GM19193 (cell line): ENCODE results near the gene KDM4B.

Source experiments
- POLR2A ChIP-seq: IDR thresholded peaks from 4 replicates; pipeline ENCODE4 v1.6.1; 2011; ENCODE audit not compliant: insufficient read depth, insufficient read length; ENCODE audit errors: extremely low read depth

The KDM4B gene

GRCh38 chr19:5046339-5047039 lies 77.6 kb downstream of the KDM4B start:
- TF ChIP-seq POLR2A, result no peak

GRCh38 chr19:5047251-5047935 lies 78.5 kb downstream of the KDM4B start:
- TF ChIP-seq POLR2A, result no peak

GRCh38 chr19:5048091-5048726 lies 79.3 kb downstream of the KDM4B start:
- TF ChIP-seq POLR2A, result no peak

- no peak for TF ChIP-seq POLR2A
These were observed 80.0 kb downstream of the KDM4B start for GRCh38 chr19:5048727-5049553.

- TF ChIP-seq POLR2A, result no peak
These were observed 80.6 kb downstream of the KDM4B start for GRCh38 chr19:5049561-5049960.

- TF ChIP-seq POLR2A, result no peak
These were observed 81.2 kb downstream of the KDM4B start for GRCh38 chr19:5050067-5050656.

GRCh38 chr19:5050905-5051304 lies 82.0 kb downstream of the KDM4B start:
- TF ChIP-seq POLR2A, result no peak

- TF ChIP-seq POLR2A, result no peak
These were observed 82.7 kb downstream of the KDM4B start for GRCh38 chr19:5051619-5052018.

GRCh38 chr19:5052515-5052914 lies 83.6 kb downstream of the KDM4B start:
- TF ChIP-seq POLR2A, result no peak

GRCh38 chr19:5052945-5053485 lies 84.1 kb downstream of the KDM4B start:
- TF ChIP-seq POLR2A, result no peak

GRCh38 chr19:5053661-5054060 lies 84.7 kb downstream of the KDM4B start:
- no peak for TF ChIP-seq POLR2A

GRCh38 chr19:5054551-5055456 lies 85.9 kb downstream of the KDM4B start:
- no peak for TF ChIP-seq POLR2A

- TF ChIP-seq POLR2A, result no peak
These were observed 86.5 kb downstream of the KDM4B start for GRCh38 chr19:5055457-5055776.

- TF ChIP-seq POLR2A, result no peak
These were observed 88.9 kb downstream of the KDM4B start for GRCh38 chr19:5057860-5058259.
